Chondrocyte (in vitro differentiated cells): Measurements from ENCODE around the gene GABBR1. TPM values are rescaled to one million over a fixed set of nuclear protein-coding genes. Genes with fewer than 3 reads are reported as not detected.

Experiments used
- DNase-seq: peaks from one replicate; pipeline ENCODE4 v3.0.0; 2021; ENCODE audit warnings: mixed read lengths, low spot score
- H3K27ac Mint-ChIP-seq: one replicate; pipeline ENCODE4 v1.8.0; 2021; ENCODE audit warnings: mild to moderate bottlenecking, moderate library complexity, mixed read lengths; ENCODE audit not compliant: unreplicated experiment
- H3K27me3 Mint-ChIP-seq: 2 replicates; pipeline ENCODE4 v1.8.0; 2021; ENCODE audit warnings: low read depth, mixed read lengths
- H3K36me3 Mint-ChIP-seq: 2 replicates; pipeline ENCODE4 v1.8.0; 2021; ENCODE audit warnings: low read depth, mixed read lengths
- H3K4me1 Mint-ChIP-seq: 2 replicates; pipeline ENCODE4 v1.8.0; 2021; ENCODE audit warnings: low read depth, mild to moderate bottlenecking, mixed read lengths
- H3K4me3 Mint-ChIP-seq: one replicate; pipeline ENCODE4 v1.8.0; 2021; ENCODE audit warnings: mild to moderate bottlenecking, moderate library complexity, mixed read lengths; ENCODE audit not compliant: unreplicated experiment
- H3K9me3 Mint-ChIP-seq: 2 replicates; pipeline ENCODE4 v1.8.0; 2021; ENCODE audit warnings: low read depth, mixed read lengths
- total RNA-seq: library from RNA; stranded (reverse); gene quantifications from 3 replicates; pipeline ENCODE4 v1.2.1, GENCODE V29; 2021
- TF ChIP-seq, protein P1 (sequence below): fragments of 200-600 bp; sonication (generic); IDR thresholded peaks from 2 replicates; pipeline ENCODE4 v1.5.0; 2021; ENCODE audit warnings: antibody characterized with exemption, mild to moderate bottlenecking, moderate library complexity

GABBR1 gene
- total RNA-seq, 1 donor from 2014 or later, result 50.7 TPM

DNA sequence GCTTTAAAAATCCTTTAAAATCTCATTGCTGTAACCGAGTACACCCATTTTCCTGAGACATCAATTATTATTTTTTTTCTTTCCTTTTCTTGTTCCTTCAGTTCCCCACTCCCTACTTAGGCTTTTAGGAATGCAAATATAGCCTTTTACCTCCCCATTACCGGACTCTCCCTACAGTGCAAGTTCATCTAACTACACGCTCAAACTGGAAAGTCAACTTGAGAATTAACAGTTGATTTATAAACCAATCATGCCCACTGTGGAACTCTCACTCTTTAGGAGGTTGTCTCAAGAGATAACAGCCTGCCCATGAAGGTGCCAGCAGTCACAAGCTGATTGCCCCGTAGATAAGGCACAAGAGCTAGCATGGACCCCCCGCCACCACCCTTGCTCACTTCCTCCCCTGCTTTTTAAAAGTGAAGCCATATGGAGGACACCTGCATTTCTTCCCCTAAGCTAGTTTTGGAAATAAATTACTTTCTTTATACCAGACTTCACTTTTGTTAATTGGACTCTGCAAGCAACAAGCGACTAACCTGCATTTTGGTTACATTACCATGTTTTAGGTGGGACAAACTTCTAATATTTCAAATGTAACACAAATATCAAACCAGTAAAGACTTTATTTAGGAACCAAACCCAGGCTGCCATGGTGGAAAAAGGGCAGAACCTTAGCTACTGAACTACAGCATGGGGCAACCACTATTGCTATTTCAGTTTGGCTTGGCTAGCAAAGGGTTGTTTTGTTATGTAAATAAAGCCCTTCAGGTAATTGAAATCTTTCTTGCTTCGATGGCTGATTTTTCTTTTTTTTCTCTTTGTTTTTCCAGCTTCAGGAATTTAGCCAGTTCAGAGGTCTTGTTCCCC is 108.3 kb downstream of the GABBR1 start:
- H3K9me3 Mint-ChIP-seq, result no peaks in the 10 kb centered on the region
- H3K27ac Mint-ChIP-seq, result no peak overlapping the region
- no peaks in the 10 kb centered on the region for H3K36me3 Mint-ChIP-seq
- TF ChIP-seq, protein P1, sequence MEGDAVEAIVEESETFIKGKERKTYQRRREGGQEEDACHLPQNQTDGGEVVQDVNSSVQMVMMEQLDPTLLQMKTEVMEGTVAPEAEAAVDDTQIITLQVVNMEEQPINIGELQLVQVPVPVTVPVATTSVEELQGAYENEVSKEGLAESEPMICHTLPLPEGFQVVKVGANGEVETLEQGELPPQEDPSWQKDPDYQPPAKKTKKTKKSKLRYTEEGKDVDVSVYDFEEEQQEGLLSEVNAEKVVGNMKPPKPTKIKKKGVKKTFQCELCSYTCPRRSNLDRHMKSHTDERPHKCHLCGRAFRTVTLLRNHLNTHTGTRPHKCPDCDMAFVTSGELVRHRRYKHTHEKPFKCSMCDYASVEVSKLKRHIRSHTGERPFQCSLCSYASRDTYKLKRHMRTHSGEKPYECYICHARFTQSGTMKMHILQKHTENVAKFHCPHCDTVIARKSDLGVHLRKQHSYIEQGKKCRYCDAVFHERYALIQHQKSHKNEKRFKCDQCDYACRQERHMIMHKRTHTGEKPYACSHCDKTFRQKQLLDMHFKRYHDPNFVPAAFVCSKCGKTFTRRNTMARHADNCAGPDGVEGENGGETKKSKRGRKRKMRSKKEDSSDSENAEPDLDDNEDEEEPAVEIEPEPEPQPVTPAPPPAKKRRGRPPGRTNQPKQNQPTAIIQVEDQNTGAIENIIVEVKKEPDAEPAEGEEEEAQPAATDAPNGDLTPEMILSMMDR, result no peak
- no peak for DNase-seq
- H3K4me1 Mint-ChIP-seq, result no peaks in the 10 kb centered on the region
- peaks cover 5% of the 10 kb centered on the region for H3K27me3 Mint-ChIP-seq
- H3K4me3 Mint-ChIP-seq, result no peak overlapping the region

GRCh38 chr6:29524044-29524443 is 108.9 kb downstream of the GABBR1 start:
- no peak for DNase-seq
- peaks cover 5% of the 10 kb centered on the region for H3K27me3 Mint-ChIP-seq
- no peak overlapping the region for H3K27ac Mint-ChIP-seq
- H3K4me1 Mint-ChIP-seq, result no peaks in the 10 kb centered on the region
- no peak overlapping the region for H3K4me3 Mint-ChIP-seq
- TF ChIP-seq, protein P1, result no peak
- H3K36me3 Mint-ChIP-seq, result no peaks in the 10 kb centered on the region
- no peaks in the 10 kb centered on the region for H3K9me3 Mint-ChIP-seq

DNA sequence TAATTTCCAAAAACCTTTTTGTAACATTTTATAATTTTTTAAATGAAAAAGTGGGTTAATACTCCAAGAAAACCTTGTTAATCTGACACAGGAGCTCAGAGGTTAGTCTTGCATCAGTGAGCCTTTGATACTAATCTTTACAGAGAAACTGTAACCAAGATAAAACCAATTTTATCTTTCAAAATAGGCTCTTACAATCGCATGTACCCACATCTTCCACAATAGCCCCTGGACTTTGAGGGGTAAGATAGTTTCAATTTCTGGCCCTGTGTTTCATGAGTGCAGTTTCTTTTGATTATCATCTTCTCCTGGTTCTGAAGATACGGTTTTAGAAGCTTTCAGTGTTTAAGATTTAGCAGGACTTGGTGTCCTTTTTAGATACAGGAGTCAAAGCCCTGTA is 110.8 kb downstream of the GABBR1 start:
- Mint-ChIP-seq H3K27ac (no peak overlapping the region), H3K4me3 (no peak overlapping the region), H3K27me3 (peaks cover 5% of the 10 kb centered on the region), H3K9me3 (no peaks in the 10 kb centered on the region), H3K4me1 (no peaks in the 10 kb centered on the region), H3K36me3 (no peaks in the 10 kb centered on the region)
- TF ChIP-seq, protein P1, result no peak
- DNase-seq, result no peak

- Mint-ChIP-seq H3K4me1 (peaks cover 3% of the 10 kb centered on the region), H3K27ac (no peak overlapping the region), H3K9me3 (peaks cover 7% of the 10 kb centered on the region), H3K27me3 (peaks cover 5% of the 10 kb centered on the region), H3K4me3 (no peak overlapping the region), H3K36me3 (no peaks in the 10 kb centered on the region)
- TF ChIP-seq, protein P1, result no peak
- DNase-seq, result no peak
Observed at GRCh38 chr6:29521006-29521680, 111.8 kb downstream of the GABBR1 start.

- Mint-ChIP-seq H3K4me1 (peaks cover 7% of the 10 kb centered on the region), H3K4me3 (no peak overlapping the region), H3K27me3 (peaks cover 3% of the 10 kb centered on the region), H3K27ac (no peak overlapping the region), H3K9me3 (peaks cover 10% of the 10 kb centered on the region), H3K36me3 (no peaks in the 10 kb centered on the region)
- TF ChIP-seq, protein P1, result no peak
- DNase-seq, result no peak
Observed at GRCh38 chr6:29520232-29520631, 112.8 kb downstream of the GABBR1 start.
